CD14-positive monocyte (primary cell): ENCODE measurements around the gene ADAMTSL2. TPM values are rescaled to one million over a fixed set of nuclear protein-coding genes. Genes with fewer than 3 reads are reported as not detected.
A peak's percentile ranks its signal among the peaks of the same experiment; 100 is the strongest.

ENCODE experiments used
- DNase-seq, 3 donors: peaks; one replicate each; pipeline ENCODE4 v3.0.0-alpha.2; 2011 to 2022
- H2AFZ ChIP-seq: 2 replicates; pipeline ENCODE4 v1.6.0; 2012; ENCODE audit warnings: mild to moderate bottlenecking, low read depth, low read length, inconsistent platforms; ENCODE audit not compliant: insufficient read depth, poor library complexity, severe bottlenecking
- H3K27ac ChIP-seq, 2 donors: 1 replicate in 1 of 2; 2 replicates in 1 of 2; pipeline ENCODE4 v1.5.1; 2012 to 2013; ENCODE audit warnings: low read length in 2 of 2, control low read depth in 1 of 2, inconsistent platforms in 1 of 2, low read depth in 1 of 2, mild to moderate bottlenecking in 1 of 2
- H3K27me3 ChIP-seq, 2 donors: one replicate each; pipeline versions ENCODE4 v1.6.0 to v1.6.1; 2011 to 2013; ENCODE audit warnings: low read length in 2 of 2; ENCODE audit not compliant: control insufficient read depth in 2 of 2, insufficient read depth in 2 of 2
- H3K36me3 ChIP-seq, 2 donors: replicated peaks in 1 of 2; 1 replicate in 1 of 2; 2 replicates in 1 of 2; pipeline versions ENCODE4 v1.5.1 to v1.6.1; 2012 to 2013; ENCODE audit warnings: low read length in 2 of 2, control low read depth in 1 of 2, inconsistent platforms in 1 of 2, mild to moderate bottlenecking in 1 of 2; ENCODE audit not compliant: insufficient read depth in 2 of 2, control insufficient read depth in 1 of 2
- H3K4me1 ChIP-seq, 2 donors: 1 replicate in 1 of 2; 2 replicates in 1 of 2; pipeline versions ENCODE4 v1.5.1 to v1.6.1; 2012 to 2013; ENCODE audit warnings: low read length in 2 of 2, control low read depth in 1 of 2, inconsistent platforms in 1 of 2, mild to moderate bottlenecking in 1 of 2, moderate library complexity in 1 of 2; ENCODE audit not compliant: insufficient read depth in 2 of 2, control insufficient read depth in 1 of 2
- H3K4me2 ChIP-seq: replicated peaks from 2 replicates; pipeline ENCODE3; 2012; ENCODE audit warnings: low read length, moderate library complexity, mild to moderate bottlenecking; ENCODE audit not compliant: poor library complexity, severe bottlenecking; ENCODE audit errors: extremely low read depth
- H3K4me3 ChIP-seq, 3 experiments: fragments of 200-600 bp in 1 of 3; sonication (generic) in 1 of 3; replicated peaks in 1 of 3; 1 replicate in 2 of 3; 2 replicates in 1 of 3; pipeline ENCODE4 v1.5.1; 2011 to 2013; ENCODE audit warnings: low read length in 3 of 3, mild to moderate bottlenecking in 3 of 3, control low read depth in 2 of 3, low read depth in 2 of 3, inconsistent platforms in 1 of 3, moderate library complexity in 1 of 3
- H3K79me2 ChIP-seq: 2 replicates; pipeline ENCODE4 v1.6.0; 2012; ENCODE audit warnings: mild to moderate bottlenecking, control low read depth, inconsistent platforms, low read length, moderate library complexity; ENCODE audit not compliant: insufficient read depth
- H3K9ac ChIP-seq: 2 replicates; pipeline ENCODE4 v1.6.0; 2017; ENCODE audit warnings: low read length, mild to moderate bottlenecking; ENCODE audit not compliant: insufficient read depth, poor library complexity, severe bottlenecking
- H3K9me3 ChIP-seq, 2 donors: replicated peaks in 1 of 2; 1 replicate in 1 of 2; 2 replicates in 1 of 2; pipeline versions ENCODE4 v1.5.1 to v1.6.1; 2012 to 2013; ENCODE audit warnings: low read length in 2 of 2, control low read depth in 1 of 2; ENCODE audit not compliant: control insufficient read depth in 1 of 2, insufficient read depth in 1 of 2
- H4K20me1 ChIP-seq: 2 replicates; pipeline ENCODE4 v1.6.0; 2012; ENCODE audit warnings: mild to moderate bottlenecking, low read length, control low read depth, moderate library complexity; ENCODE audit not compliant: insufficient read depth
- H3K27ac Mint-ChIP-seq, 7 donors: one replicate each; pipeline ENCODE4 v1.8.0; 2020; ENCODE audit warnings: mild to moderate bottlenecking in 7 of 7, mixed read lengths in 7 of 7, moderate library complexity in 6 of 7, inconsistent platforms in 2 of 7
- H3K27me3 Mint-ChIP-seq, 3 donors: one replicate each; pipeline ENCODE4 v1.8.0; 2021 to 2022; ENCODE audit warnings: low read depth in 3 of 3, mild to moderate bottlenecking in 3 of 3, mixed read lengths in 3 of 3, moderate library complexity in 3 of 3, inconsistent platforms in 1 of 3
- H3K36me3 Mint-ChIP-seq, 2 donors: one replicate each; pipeline ENCODE4 v1.8.0; 2020; ENCODE audit warnings: mixed read lengths in 2 of 2, inconsistent platforms in 1 of 2, mild to moderate bottlenecking in 1 of 2
- H3K4me1 Mint-ChIP-seq: one replicate; pipeline ENCODE4 v1.8.0; 2020; ENCODE audit warnings: mild to moderate bottlenecking, mixed read lengths
- H3K4me3 Mint-ChIP-seq, 2 donors: one replicate each; pipeline ENCODE4 v1.8.0; 2020; ENCODE audit warnings: mild to moderate bottlenecking in 2 of 2, mixed read lengths in 2 of 2, moderate library complexity in 1 of 2
- H3K9me3 Mint-ChIP-seq, 7 donors: one replicate each; pipeline ENCODE4 v1.8.0; 2020 to 2022; ENCODE audit warnings: mixed read lengths in 7 of 7, mild to moderate bottlenecking in 6 of 7, moderate library complexity in 6 of 7, inconsistent platforms in 2 of 7
- CTCF ChIP-seq: fragments of 200-600 bp; IDR thresholded peaks from one replicate; pipeline ENCODE4 v1.8.0; 2022; ENCODE audit warnings: antibody characterized with exemption, mild to moderate bottlenecking
- WGBS: methylation state at CpG from one replicate; pipeline ENCODE4 v1.1.5; 2013; ENCODE audit warnings: missing lambda C conversion rate; ENCODE audit not compliant: insufficient coverage; 5-methylcytosine and 5-hydroxymethylcytosine counted together
- intact Hi-C, 2 donors: fragments of 100-400 bp; cut with micrococcal nuclease; formaldehyde crosslinking; loops; one replicate each; pipeline versions ENCODE4 v1.15.0 to v1.15.1; 2023
- polyA plus RNA-seq, 3 donors: library from polyadenylated mRNA; depleted of rRNA in 1 of 3; unstranded in 2 of 3; stranded (reverse) in 1 of 3; fragments of 300-500 nt in 2 of 3; fragments of >200 nt in 1 of 3; fragmentation: Illumina TruSeq in 2 of 3; gene quantifications; 1 replicate in 2 of 3; 2 replicates in 1 of 3; pipeline ENCODE4 v1.2.3, GENCODE V29; 2012 to 2021

Gene ADAMTSL2
- polyA plus RNA-seq, 3 donors = 0.08 TPM; not detected in 2

GRCh38 chr9:133513214-133514100 is 21.0 kb upstream of the ADAMTSL2 start:
- Mint-ChIP-seq H3K4me1 (peaks cover 2% of the 10 kb centered on the region), H3K4me3 (no peak overlapping the region), H3K27ac (peak overlapping the region in 1 of 7 donors; percentile 24), H3K27me3 (peaks cover 6 to 16% (median 14%) of the 10 kb centered on the region in 3 donors), H3K36me3 (no peaks in the 10 kb centered on the region), H3K9me3 (no peaks in the 10 kb centered on the region)
- H2AFZ ChIP-seq = no peak overlapping the region
- WGBS = 94% methylated on average over 16 of the region's 28 CpGs
- no peak for TF ChIP-seq CTCF
- no peak overlapping the region for H3K4me2 ChIP-seq
- no peaks in the 10 kb centered on the region for H4K20me1 ChIP-seq
- H3K27ac ChIP-seq = no peak overlapping the region
- H3K27me3 ChIP-seq = peaks cover 3 to 12% of the 10 kb centered on the region in 2 donors
- H3K4me1 ChIP-seq = no peaks in the 10 kb centered on the region
- H3K36me3 ChIP-seq = no peaks in the 10 kb centered on the region
- no peaks in the 10 kb centered on the region for H3K79me2 ChIP-seq
- H3K4me3 ChIP-seq = no peak overlapping the region
- no peaks in the 10 kb centered on the region for H3K9me3 ChIP-seq
- intact Hi-C loops = no loop called here
- no peak for DNase-seq
- no peak overlapping the region for H3K9ac ChIP-seq

- Mint-ChIP-seq H3K9me3 (no peaks in the 10 kb centered on the region), H3K36me3 (no peaks in the 10 kb centered on the region), H3K27me3 (peaks cover 4 to 7% (median 4%) of the 10 kb centered on the region in 3 donors), H3K27ac (peak overlapping the region in 1 of 7 donors; percentile 69), H3K4me1 (no peaks in the 10 kb centered on the region), H3K4me3 (no peak overlapping the region)
- intact Hi-C loops = no loop called here
- H3K4me1 ChIP-seq = no peaks in the 10 kb centered on the region
- no peaks in the 10 kb centered on the region for H3K9me3 ChIP-seq
- no peaks in the 10 kb centered on the region for H4K20me1 ChIP-seq
- H3K4me3 ChIP-seq = no peak overlapping the region
- H3K27ac ChIP-seq = no peak overlapping the region
- no peak overlapping the region for H3K4me2 ChIP-seq
- WGBS = 73% methylated on average over 6 of the region's 14 CpGs
- no peak for DNase-seq
- no peak for TF ChIP-seq CTCF
- H3K9ac ChIP-seq = no peak overlapping the region
- H3K27me3 ChIP-seq = peaks cover 0 to 2% of the 10 kb centered on the region in 2 donors
- no peaks in the 10 kb centered on the region for H3K36me3 ChIP-seq
- no peak overlapping the region for H2AFZ ChIP-seq
- no peaks in the 10 kb centered on the region for H3K79me2 ChIP-seq
These were observed 19.9 kb upstream of the ADAMTSL2 start for GRCh38 chr9:133514460-133515239.
